AG09309 (cell line): ENCODE results near the gene NEURL1B.
"Not testable (repeated sequence)": the region's sequence is repeated elsewhere in the genome, so short reads cannot be mapped to it uniquely, and the experiment has no call there.

Source experiments
- DNase-seq: peaks from one replicate; pipeline ENCODE4 v3.0.0-alpha.2; 2010; ENCODE audit warnings: low read depth
- H3K4me3 ChIP-seq: 2 replicates; pipeline ENCODE4 v1.5.1; 2011; ENCODE audit warnings: mild to moderate bottlenecking, low read depth, low read length, moderate library complexity; ENCODE audit not compliant: control insufficient read depth
- TF ChIP-seq, protein P1 (sequence below): IDR thresholded peaks from 2 replicates; pipeline ENCODE4 v1.5.1; 2011; ENCODE audit warnings: mild to moderate bottlenecking, low read depth, low read length, inconsistent platforms; ENCODE audit not compliant: insufficient read depth, control insufficient read depth; ENCODE audit errors: missing control alignments

Gene NEURL1B

DNA sequence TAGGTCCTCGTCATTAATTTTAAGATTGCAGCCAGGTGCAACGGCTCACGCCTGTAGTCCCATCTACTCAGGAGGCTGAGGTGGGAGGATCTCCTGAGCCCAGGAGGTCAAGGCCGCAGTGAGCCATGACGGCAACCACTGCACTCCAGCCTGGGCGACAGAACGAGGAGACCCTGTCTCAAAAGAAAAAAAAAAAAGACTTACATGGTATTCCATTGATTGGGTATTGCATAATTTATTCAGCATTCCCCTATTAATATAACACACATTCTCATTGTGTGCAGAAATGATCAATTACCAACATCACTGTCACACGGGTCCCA, 67.1 kb downstream of the NEURL1B start:
- no peak for DNase-seq
- TF ChIP-seq, protein P1, sequence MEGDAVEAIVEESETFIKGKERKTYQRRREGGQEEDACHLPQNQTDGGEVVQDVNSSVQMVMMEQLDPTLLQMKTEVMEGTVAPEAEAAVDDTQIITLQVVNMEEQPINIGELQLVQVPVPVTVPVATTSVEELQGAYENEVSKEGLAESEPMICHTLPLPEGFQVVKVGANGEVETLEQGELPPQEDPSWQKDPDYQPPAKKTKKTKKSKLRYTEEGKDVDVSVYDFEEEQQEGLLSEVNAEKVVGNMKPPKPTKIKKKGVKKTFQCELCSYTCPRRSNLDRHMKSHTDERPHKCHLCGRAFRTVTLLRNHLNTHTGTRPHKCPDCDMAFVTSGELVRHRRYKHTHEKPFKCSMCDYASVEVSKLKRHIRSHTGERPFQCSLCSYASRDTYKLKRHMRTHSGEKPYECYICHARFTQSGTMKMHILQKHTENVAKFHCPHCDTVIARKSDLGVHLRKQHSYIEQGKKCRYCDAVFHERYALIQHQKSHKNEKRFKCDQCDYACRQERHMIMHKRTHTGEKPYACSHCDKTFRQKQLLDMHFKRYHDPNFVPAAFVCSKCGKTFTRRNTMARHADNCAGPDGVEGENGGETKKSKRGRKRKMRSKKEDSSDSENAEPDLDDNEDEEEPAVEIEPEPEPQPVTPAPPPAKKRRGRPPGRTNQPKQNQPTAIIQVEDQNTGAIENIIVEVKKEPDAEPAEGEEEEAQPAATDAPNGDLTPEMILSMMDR: no peak
- no peak overlapping the region for H3K4me3 ChIP-seq

DNA sequence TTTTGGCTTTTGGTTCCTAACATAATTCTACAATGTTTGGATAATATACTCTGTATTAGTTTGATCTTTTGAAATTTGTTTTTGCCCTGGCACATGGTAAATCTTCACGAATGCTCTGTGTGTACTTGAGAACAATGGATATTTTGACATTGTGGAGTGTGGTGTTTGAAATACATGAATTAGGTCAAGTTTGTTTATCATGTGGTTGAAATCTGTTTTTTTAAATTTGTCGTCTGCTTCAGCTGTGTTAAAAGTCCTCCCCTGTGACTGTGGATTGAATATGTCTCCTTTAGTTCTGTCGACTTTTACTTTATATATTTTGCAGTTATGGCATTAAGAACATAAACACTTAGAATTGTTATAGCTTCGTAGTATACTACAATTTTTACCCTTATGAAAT, 69.6 kb downstream of the NEURL1B start:
- TF ChIP-seq, protein P1: no peak
- no peak overlapping the region for H3K4me3 ChIP-seq
- DNase-seq: no peak

DNA sequence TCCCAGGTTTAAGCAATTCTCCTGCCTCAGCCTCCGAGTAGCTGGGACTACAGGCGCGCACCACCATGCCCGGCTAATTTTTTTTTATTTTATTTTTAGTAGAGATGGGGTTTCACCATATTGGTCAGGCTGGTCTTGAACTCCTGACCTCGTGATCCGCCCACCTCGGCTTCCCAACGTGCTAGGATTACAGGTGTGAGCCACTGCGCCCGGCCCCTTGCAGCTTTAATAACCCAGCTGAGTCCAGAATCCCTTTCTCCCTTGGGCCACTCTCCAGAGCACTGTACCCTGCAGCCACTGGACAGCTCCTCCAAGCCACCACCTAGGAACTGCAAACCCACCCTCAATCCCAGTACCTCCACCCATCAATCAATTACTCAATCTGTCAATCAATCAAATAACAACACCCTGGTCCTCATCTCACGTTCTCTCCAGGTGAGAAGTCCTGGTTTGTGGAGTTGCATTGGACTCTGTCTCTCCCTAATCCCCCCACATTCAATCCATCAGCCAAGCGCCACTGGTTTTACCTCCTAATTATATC, 70.3 kb downstream of the NEURL1B start:
- not testable (repeated sequence) for H3K4me3 ChIP-seq, DNase-seq

DNA sequence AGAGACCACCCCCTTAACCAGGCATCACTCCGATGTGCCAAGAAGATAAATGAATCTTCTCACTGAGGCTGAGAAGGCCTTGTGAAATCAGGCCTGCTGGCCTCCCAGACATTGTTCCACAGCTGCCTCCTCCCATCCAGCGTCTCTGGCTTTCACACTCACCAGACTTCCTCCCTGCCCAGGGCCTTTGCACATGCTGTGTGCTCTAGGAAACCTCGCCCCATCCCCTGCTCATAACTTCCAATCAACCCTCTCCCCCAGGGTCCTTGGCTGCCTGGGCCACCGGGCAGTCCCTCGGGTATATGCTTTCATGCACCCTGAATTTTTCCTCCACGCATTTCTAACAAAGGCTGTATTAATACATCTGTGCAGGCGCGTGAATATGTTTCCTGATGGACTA, 71.5 kb downstream of the NEURL1B start:
- no peak overlapping the region for H3K4me3 ChIP-seq
- TF ChIP-seq, protein P1: no peak
- no peak for DNase-seq

DNA sequence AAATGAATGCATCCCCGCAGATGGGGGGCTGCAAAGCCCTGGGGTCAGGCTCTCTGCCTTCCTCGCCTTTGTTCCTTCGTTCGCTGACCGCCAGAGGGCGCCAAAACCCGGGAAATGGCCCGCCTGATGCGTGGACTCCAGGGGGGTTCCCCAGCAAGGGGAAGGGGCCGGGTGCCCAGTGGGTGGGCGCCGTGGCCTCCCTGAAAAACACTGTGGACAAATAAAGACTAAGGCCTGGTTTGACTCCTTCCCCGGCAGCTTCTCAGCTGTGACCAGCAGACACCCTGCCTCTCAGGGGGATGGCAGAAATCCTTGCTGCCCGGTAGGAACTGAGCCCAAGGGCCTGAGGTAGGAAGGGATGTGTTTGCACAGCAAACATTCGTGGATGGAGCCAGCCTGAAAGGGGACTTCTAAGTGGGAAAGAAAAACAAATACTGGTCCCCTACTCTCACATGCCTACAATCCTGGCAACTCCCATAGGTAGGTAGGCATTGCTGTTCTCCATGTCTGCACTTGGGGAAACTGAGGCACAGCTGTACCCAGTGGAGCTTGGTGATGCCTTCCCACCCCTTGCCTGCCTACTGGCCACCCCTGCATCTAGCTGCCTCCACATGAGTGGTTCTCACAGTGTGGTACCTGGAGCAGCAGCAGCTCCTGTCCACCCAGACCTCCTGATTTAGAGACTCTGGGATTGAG, 72.2 kb downstream of the NEURL1B start:
- TF ChIP-seq, protein P1: peak; percentile 91
- no peak overlapping the region for H3K4me3 ChIP-seq
- DNase-seq: no peak

DNA sequence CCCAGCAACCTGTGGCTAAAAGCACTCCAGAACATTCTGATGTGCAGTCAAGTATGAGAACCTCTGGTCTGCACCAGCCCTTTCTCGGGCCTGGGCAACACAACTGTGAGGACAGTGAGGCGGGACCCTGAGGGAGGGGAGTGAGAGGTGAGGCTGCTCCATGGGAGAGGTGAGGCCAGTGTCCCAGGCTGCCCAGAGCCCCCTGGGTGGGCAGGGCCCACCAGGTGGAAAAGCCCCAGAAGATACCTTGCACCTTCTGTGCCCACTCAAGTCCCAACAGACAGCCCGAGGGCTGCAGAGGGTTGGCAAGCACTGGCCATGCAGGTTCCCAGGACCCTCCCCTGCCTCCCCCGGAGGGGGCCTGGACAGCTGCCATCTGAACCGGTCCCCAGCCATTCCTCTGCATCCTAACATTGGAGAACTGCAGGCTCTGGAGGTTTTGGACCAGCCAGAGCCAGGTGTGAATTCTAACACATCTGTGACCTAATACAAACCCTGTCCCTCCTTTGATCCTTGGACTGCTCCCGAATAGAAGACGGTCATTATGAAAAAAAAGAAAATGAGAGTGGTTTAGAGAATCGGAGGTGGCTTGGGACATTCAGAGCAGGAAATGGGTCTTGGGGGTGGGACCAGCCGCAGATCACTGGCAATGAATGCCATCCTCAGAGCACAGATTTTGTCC, 72.9 kb downstream of the NEURL1B start:
- TF ChIP-seq, protein P1: no peak
- DNase-seq: no peak
- no peak overlapping the region for H3K4me3 ChIP-seq
